Endothelial cell of umbilical vein (primary cell): ENCODE measurements around the gene AGRN. TPM values are rescaled to one million over a fixed set of nuclear protein-coding genes. Genes with fewer than 3 reads are reported as not detected.

Experiments used
- BruUV-seq: library from RNA; stranded (reverse); fragments of 400-500 nt; replicated peaks from 2 replicates; lab custom pipeline; 2021; lab: Mats Ljungman, UMichigan
- CTCF ChIA-PET: fragments of 300-600, 350-600 bp; sonication (Branson Sonifier 250); formaldehyde crosslinking; loops from one replicate; lab custom pipeline; 2021; ENCODE audit warnings: antibody characterized with exemption, inconsistent platforms; lab: Charles Lee
- POLR2A ChIA-PET: fragments of 300-600, 350-600 bp; sonication (Branson Sonifier 250); formaldehyde crosslinking; loops from one replicate; lab custom pipeline; 2021; ENCODE audit warnings: antibody characterized with exemption, inconsistent platforms; lab: Charles Lee
- DNase-seq: peaks from one replicate; pipeline ENCODE4 v3.0.0-alpha.2; 2011; ENCODE audit warnings: low read depth, low spot score
- FAIRE-seq: peaks from 2 replicates; lab custom pipeline; 2011; peaks lifted over from hg19 to GRCh38; lab: Jason Lieb, UNC
- H2AFZ ChIP-seq: 2 replicates; pipeline ENCODE4 v1.6.0; 2012; ENCODE audit warnings: low read depth, low read length, control low read depth, inconsistent platforms
- H3K27ac ChIP-seq: 2 replicates; pipeline ENCODE4 v1.5.1; 2011; ENCODE audit warnings: low read depth, mild to moderate bottlenecking, control low read depth, low read length, moderate library complexity; ENCODE audit not compliant: insufficient read depth
- H3K27me3 ChIP-seq, 2 experiments: 2 replicates each; pipeline versions ENCODE4 v1.6.0 to v1.6.1; 2011; ENCODE audit warnings: low read length in 2 of 2, mixed read lengths in 1 of 2; ENCODE audit not compliant: control insufficient read depth in 2 of 2, insufficient read depth in 2 of 2
- H3K36me3 ChIP-seq, 2 experiments: 2 replicates in 1 of 2; 3 replicates in 1 of 2; pipeline ENCODE4 v1.5.1; 2011; ENCODE audit warnings: low read length in 2 of 2, mild to moderate bottlenecking in 1 of 2, moderate library complexity in 1 of 2; ENCODE audit not compliant: control insufficient read depth in 2 of 2, insufficient read depth in 2 of 2; ENCODE audit errors: extremely low read depth in 1 of 2
- H3K4me1 ChIP-seq: 3 replicates; pipeline ENCODE4 v1.5.1; 2011; ENCODE audit warnings: mild to moderate bottlenecking, low read length; ENCODE audit not compliant: control insufficient read depth, insufficient read depth; ENCODE audit errors: extremely low read depth
- H3K4me2 ChIP-seq: 2 replicates; pipeline ENCODE4 v1.6.1; 2011; ENCODE audit warnings: low read length, control low read depth, mixed read lengths; ENCODE audit not compliant: insufficient read depth
- H3K4me3 ChIP-seq, 3 experiments: fragments of 200-600 bp in 1 of 3; sonication (generic), shearing (Covaris generic) in 1 of 3; replicated peaks in 1 of 3; 2 replicates each; pipeline ENCODE4 v1.5.1; 2011 to 2016; ENCODE audit warnings: control low read depth in 3 of 3, low read length in 3 of 3, mild to moderate bottlenecking in 2 of 3, inconsistent platforms in 1 of 3, low read depth in 1 of 3, moderate library complexity in 1 of 3; ENCODE audit not compliant: insufficient read depth in 1 of 3
- H3K79me2 ChIP-seq: 2 replicates; pipeline ENCODE4 v1.6.0; 2012; ENCODE audit warnings: low read length, inconsistent platforms; ENCODE audit not compliant: control insufficient read depth, insufficient read depth
- H3K9ac ChIP-seq: replicated peaks from 2 replicates; pipeline ENCODE3; 2011; ENCODE audit warnings: low read length, control low read depth; ENCODE audit not compliant: insufficient read depth; ENCODE audit errors: extremely low read depth
- H3K9me1 ChIP-seq: replicated peaks from 3 replicates; pipeline ENCODE4 v1.6.0; 2011; ENCODE audit warnings: mild to moderate bottlenecking, low read length; ENCODE audit not compliant: control insufficient read depth, insufficient read depth; ENCODE audit errors: extremely low read depth
- H3K9me3 ChIP-seq: replicated peaks from 2 replicates; pipeline ENCODE4 v1.5.1; 2012; ENCODE audit warnings: low read length, inconsistent platforms; ENCODE audit not compliant: control insufficient read depth, insufficient read depth
- H4K20me1 ChIP-seq: replicated peaks from 2 replicates; pipeline ENCODE3; 2011; ENCODE audit warnings: mild to moderate bottlenecking, low read length; ENCODE audit not compliant: control insufficient read depth, insufficient read depth; ENCODE audit errors: extremely low read depth
- CTCF ChIP-seq, 2 donors: IDR thresholded peaks; 1 replicate in 1 of 2; 2 replicates in 1 of 2; pipeline ENCODE4 v1.5.1; 2011; ENCODE audit warnings: low read length in 2 of 2, mild to moderate bottlenecking in 2 of 2, moderate library complexity in 2 of 2, control low read depth in 1 of 2, inconsistent platforms in 1 of 2, low read depth in 1 of 2; ENCODE audit not compliant: insufficient read depth in 1 of 2; ENCODE audit errors: extremely low read depth in 1 of 2
- EZH2 ChIP-seq: IDR thresholded peaks from 2 replicates; pipeline ENCODE4 v1.6.1; 2012; ENCODE audit warnings: borderline replicate concordance, low read depth, mild to moderate bottlenecking, moderate library complexity, low read length, inconsistent platforms; ENCODE audit not compliant: severe bottlenecking
- FOS ChIP-seq: IDR thresholded peaks from 2 replicates; pipeline ENCODE4 v1.6.1; 2011; ENCODE audit warnings: mild to moderate bottlenecking, low read length, moderate library complexity, borderline replicate concordance; ENCODE audit not compliant: insufficient read depth
- GATA2 ChIP-seq: IDR thresholded peaks from 2 replicates; pipeline ENCODE4 v1.7.0; 2011; ENCODE audit warnings: low read depth, mild to moderate bottlenecking, moderate library complexity, mixed read lengths, low read length; ENCODE audit not compliant: insufficient read length, insufficient read depth
- JUN ChIP-seq: IDR thresholded peaks from 2 replicates; pipeline ENCODE4 v1.6.1; 2011; ENCODE audit warnings: borderline replicate concordance, low read depth; ENCODE audit not compliant: insufficient read length, insufficient read depth
- MAX ChIP-seq: IDR thresholded peaks from 2 replicates; pipeline ENCODE4 v1.6.1; 2011; ENCODE audit not compliant: insufficient read depth, insufficient read length
- MYC ChIP-seq: IDR thresholded peaks from one replicate; pipeline ENCODE4 v1.6.1; 2011; ENCODE audit warnings: mild to moderate bottlenecking, low read depth, low read length
- POLR2A ChIP-seq: IDR thresholded peaks from 2 replicates; pipeline ENCODE4 v1.6.1; 2012; ENCODE audit warnings: low read depth, mild to moderate bottlenecking, control low read depth, low read length
- POLR2AphosphoS5 ChIP-seq: IDR thresholded peaks from 2 replicates; pipeline ENCODE4 v1.6.1; 2012; ENCODE audit warnings: low read depth, mild to moderate bottlenecking, control low read depth, low read length, moderate library complexity; ENCODE audit not compliant: insufficient read depth
- dilution Hi-C: fragments of 300-500 bp; cut with MboI; formaldehyde crosslinking; loops from one replicate; pipeline ENCODE4 v1.15.0; 2019; ENCODE audit warnings: low sequenced_read_pairs; ENCODE audit not compliant: extremely low pct_ligation_motif_present
- intact Hi-C: fragments of 100-400 bp; cut with micrococcal nuclease; formaldehyde crosslinking; loops from one replicate; pipeline ENCODE4 v1.10.0; 2022
- polyA plus RNA-seq, 4 experiments: library from polyadenylated mRNA; depleted of rRNA in 3 of 4; stranded (reverse) in 3 of 4; unstranded in 1 of 4; fragments of >200 nt; gene quantifications; 2 replicates each; pipeline versions ENCODE4 v1.2.1 to v1.2.3, GENCODE V29; 2011 to 2012; ENCODE audit warnings: missing spikeins in 1 of 4
- total RNA-seq: library from RNA; stranded (reverse); gene quantifications from 2 replicates; pipeline ENCODE4 v1.2.3, GENCODE V29; 2021

The AGRN gene
- total and polyA plus RNA-seq, 2 donors (not counting 3 experiments of a cell fraction or from before 2014, with no cell fraction given): 66.6 to 67.8 TPM

- H3K9me3 ChIP-seq: no peaks in the 10 kb centered on the region
- ChIA-PET POLR2A (no interaction called here), CTCF (interaction anchor here (1.1 to 5.1 kb wide), 9 partner anchors 12 to 309 kb away, joined by 3 to 77 read pairs (median 13); partner anchors contain the start of gene PLEKHN1)
- FAIRE-seq (no peak), DNase-seq (no peak)
- intact Hi-C loops: no loop called here
- H3K9me1 ChIP-seq: no peaks in the 10 kb centered on the region
- dilution Hi-C loops: no loop called here
- H3K4me3 ChIP-seq: no peak within 1 kb of the TSS
- H3K79me2 ChIP-seq: no peaks in the 10 kb centered on the region
- H3K27me3 ChIP-seq: peaks cover 0 to 2% of the 10 kb centered on the region in 2 experiments
- no peaks in the 10 kb centered on the region for H4K20me1 ChIP-seq
- BruUV-seq: no TSS peak
- no peak within 1 kb of the TSS for H3K27ac ChIP-seq
- H2AFZ ChIP-seq: no peak within 1 kb of the TSS
- TF ChIP-seq POLR2A (no peak), EZH2 (no peak), CTCF (IDR thresholded peaks at IDR 0.05; ENCODE audit: extremely low read depth in 1 of 2, insufficient read depth in 1 of 2, low read depth in 1 of 2, low read length in 2 of 2) (no peak), JUN (no peak), POLR2AphosphoS5 (no peak), GATA2 (no peak), MYC (no peak), FOS (no peak), MAX (no peak)
- H3K36me3 ChIP-seq: no peaks in the 10 kb centered on the region
- H3K4me1 ChIP-seq: no peaks in the 10 kb centered on the region
- H3K9ac ChIP-seq: no peak within 1 kb of the TSS
- H3K4me2 ChIP-seq: no peak within 1 kb of the TSS
Observed at GRCh38 chr1:981955-982558, 37.9 kb upstream of the AGRN start, which contains the start of gene PERM1. Gene PERM1, minus strand, starts transcription at chr1:982093. Its CDS starts 1,064 bp downstream, at chr1:981029.
